Mesothelial cell of epicardium (in vitro differentiated cells): ENCODE data around the gene RASD2. TPM values are rescaled to one million over a fixed set of nuclear protein-coding genes. Genes with fewer than 3 reads are reported as not detected.
"Not testable (repeated sequence)": the region's sequence is repeated elsewhere in the genome, so short reads cannot be mapped to it uniquely, and the experiment has no call there.

ENCODE experiments used
- DNase-seq, 2 experiments: peaks; one replicate each; pipeline ENCODE4 v3.0.0; 2021; ENCODE audit warnings: low spot score in 2 of 2; ENCODE audit not compliant: unreplicated experiment in 2 of 2
- H3K27ac Mint-ChIP-seq: 2 replicates; pipeline ENCODE4 v1.8.0; 2021; ENCODE audit warnings: mixed read lengths
- H3K27me3 Mint-ChIP-seq: 2 replicates; pipeline ENCODE4 v1.8.0; 2021; ENCODE audit warnings: low read depth, mixed read lengths
- H3K36me3 Mint-ChIP-seq: 2 replicates; pipeline ENCODE4 v1.8.0; 2021; ENCODE audit warnings: mixed read lengths
- H3K4me1 Mint-ChIP-seq: 2 replicates; pipeline ENCODE4 v1.8.0; 2021; ENCODE audit warnings: mixed read lengths
- H3K4me3 Mint-ChIP-seq: 2 replicates; pipeline ENCODE4 v1.8.0; 2021; ENCODE audit warnings: mild to moderate bottlenecking, moderate library complexity, mixed read lengths
- H3K9me3 Mint-ChIP-seq: 2 replicates; pipeline ENCODE4 v1.8.0; 2021; ENCODE audit warnings: mixed read lengths
- CTCF ChIP-seq: fragments of 200-600 bp; sonication (generic); IDR thresholded peaks from one replicate; pipeline ENCODE4 v1.5.0; 2021; ENCODE audit warnings: antibody characterized with exemption; ENCODE audit not compliant: unreplicated experiment
- total RNA-seq: library from RNA; stranded (reverse); gene quantifications from 3 replicates; pipeline ENCODE4 v1.2.1, GENCODE V29; 2021

The RASD2 gene
- 0.14 to 0.20 TPM in 2 of 3 replicates, not detected in the other for total RNA-seq

DNA sequence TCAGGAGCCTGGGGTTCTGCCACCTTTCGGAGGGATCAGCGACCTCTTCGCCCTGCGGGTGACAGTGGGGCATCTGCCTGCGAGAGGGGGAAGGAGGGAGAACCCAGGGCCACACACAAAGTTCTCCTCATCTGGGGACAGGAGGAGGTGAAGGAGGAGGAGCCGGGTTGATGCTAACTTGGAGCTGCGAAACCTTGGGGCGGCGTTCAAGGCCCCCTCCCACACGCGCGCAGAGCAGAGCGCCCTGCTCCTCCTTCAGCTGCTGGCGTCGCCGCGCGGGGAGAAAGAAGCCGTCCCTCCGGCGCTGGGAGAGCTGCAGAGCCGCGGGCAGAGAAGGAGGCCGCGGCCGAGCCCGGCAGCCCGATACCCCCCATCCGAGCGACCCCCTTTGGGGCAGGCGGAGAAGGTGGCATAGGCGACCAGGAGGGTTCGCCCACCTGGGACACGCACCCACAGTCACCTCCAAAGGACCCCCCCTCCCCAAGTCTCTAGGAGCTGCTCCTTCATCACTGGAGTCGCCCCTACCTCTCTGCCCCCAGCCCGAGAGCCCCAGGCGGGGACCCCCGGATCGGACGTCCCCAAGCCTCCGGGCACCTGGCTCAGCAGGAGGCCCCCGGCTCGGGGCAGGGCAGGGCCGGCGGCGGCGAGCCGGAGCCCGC lies at the start of gene RASD2:
RASD2 (plus strand) TSS at position 237 of the 659 bp plus-strand sequence. CDS start 5,979 bp downstream, outside the sequence.
- Mint-ChIP-seq H3K9me3 (no peaks in the 10 kb centered on the region), H3K36me3 (no peaks in the 10 kb centered on the region), H3K27me3 (peaks cover 72% of the 10 kb centered on the region), H3K4me1 (peaks cover 2% of the 10 kb centered on the region), H3K27ac (no peak within 1 kb of the TSS), H3K4me3 (peak within 1 kb of the TSS; percentile 64)
- TF ChIP-seq CTCF, result no peak
- peak in 1 of 2 experiments; percentile 44 for DNase-seq

- not testable (repeated sequence) for DNase-seq, H3K27ac Mint-ChIP-seq, H3K4me3 Mint-ChIP-seq, H3K9me3 Mint-ChIP-seq, H3K4me1 Mint-ChIP-seq, H3K36me3 Mint-ChIP-seq
- peaks cover 33% of the 10 kb centered on the region for H3K27me3 Mint-ChIP-seq
These were observed 49.3 kb upstream of the RASD2 start for GRCh38 chr22:35491061-35491907.

DNA sequence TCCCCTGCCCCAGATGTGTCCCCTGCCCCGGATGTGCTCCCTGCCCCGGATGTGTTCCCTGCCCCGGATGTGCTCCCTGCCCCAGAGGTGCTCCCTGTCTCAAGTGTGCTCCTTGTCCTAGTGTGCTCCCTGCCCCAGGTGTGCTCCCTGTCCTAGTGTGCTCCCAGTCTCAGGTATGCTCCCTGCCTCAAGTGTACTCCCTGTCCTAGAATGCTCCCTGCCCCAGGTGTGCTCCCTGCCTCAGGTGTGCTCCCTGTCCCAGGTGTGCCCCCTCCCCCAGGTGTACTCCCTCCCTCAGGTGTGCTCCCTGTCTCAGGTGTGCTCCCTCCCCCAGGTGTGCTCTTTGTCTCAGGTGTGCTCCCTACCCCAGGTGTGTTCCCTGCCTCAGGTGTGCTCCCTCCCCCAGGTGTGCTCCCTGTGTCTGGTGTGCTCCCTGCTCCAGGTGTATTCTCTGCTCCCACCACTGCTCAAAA lies 48.7 kb upstream of the RASD2 start:
- H3K27ac Mint-ChIP-seq, result no peak overlapping the region
- no peak for TF ChIP-seq CTCF
- DNase-seq, result no peak

GRCh38 chr22:35493074-35493473 lies 47.6 kb upstream of the RASD2 start:
- Mint-ChIP-seq H3K4me3 (no peak overlapping the region), H3K27ac (no peak overlapping the region), H3K9me3 (no peaks in the 10 kb centered on the region), H3K36me3 (no peaks in the 10 kb centered on the region), H3K4me1 (no peaks in the 10 kb centered on the region), H3K27me3 (peaks cover 33% of the 10 kb centered on the region)
- TF ChIP-seq CTCF, result no peak
- no peak for DNase-seq

More for the DNA sequence above, 48.7 kb upstream of the RASD2 start:
- Mint-ChIP-seq H3K9me3 (no peaks in the 10 kb centered on the region), H3K4me3 (no peak overlapping the region), H3K36me3 (no peaks in the 10 kb centered on the region), H3K27me3 (peaks cover 30% of the 10 kb centered on the region), H3K4me1 (no peaks in the 10 kb centered on the region)

- H3K27ac Mint-ChIP-seq, H3K4me1 Mint-ChIP-seq: not testable (repeated sequence)
- H3K27me3 Mint-ChIP-seq, result peaks cover 44% of the 10 kb centered on the region
These were observed 44.9 kb upstream of the RASD2 start for GRCh38 chr22:35495711-35496110.

DNA sequence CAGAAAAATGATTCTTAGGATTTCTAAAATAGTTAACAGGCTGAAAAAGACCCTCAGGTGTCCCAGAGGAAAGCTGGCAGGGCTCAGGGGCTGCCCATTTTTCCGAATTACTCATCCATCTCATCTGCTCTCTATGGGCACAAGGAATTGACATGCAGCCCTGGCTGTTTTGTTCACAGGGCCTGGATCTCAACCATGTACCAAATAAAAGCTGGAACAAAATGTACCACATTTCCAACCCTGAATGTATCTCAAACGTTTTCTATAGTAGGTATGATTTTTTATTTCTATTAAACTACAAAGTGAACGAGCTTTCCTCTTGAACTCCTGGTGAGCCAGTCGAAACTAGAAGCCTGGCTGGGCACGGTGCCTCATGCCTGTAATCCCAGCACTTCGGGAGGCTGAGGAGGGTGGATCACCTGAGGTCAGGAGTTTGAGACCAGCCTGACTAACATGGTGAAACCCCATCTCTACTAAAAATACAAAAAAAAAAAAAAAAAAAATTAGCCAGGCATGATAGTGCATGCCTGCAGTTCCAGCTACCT lies 43.8 kb upstream of the RASD2 start:
- TF ChIP-seq CTCF, result no peak
- no peak for DNase-seq
- H3K4me1 Mint-ChIP-seq, result no peaks in the 10 kb centered on the region
- peaks cover 43% of the 10 kb centered on the region for H3K27me3 Mint-ChIP-seq
- no peak overlapping the region for H3K27ac Mint-ChIP-seq
- no peaks in the 10 kb centered on the region for H3K36me3 Mint-ChIP-seq
- H3K9me3 Mint-ChIP-seq, result peaks cover 5% of the 10 kb centered on the region
- no peak overlapping the region for H3K4me3 Mint-ChIP-seq

More at GRCh38 chr22:35495711-35496110, 44.9 kb upstream of the RASD2 start:
- DNase-seq, H3K4me3 Mint-ChIP-seq, H3K36me3 Mint-ChIP-seq, H3K9me3 Mint-ChIP-seq: not testable (repeated sequence)
